SIG-M5 treated with dmso at 0.1 percent for 504 hours (cell line): ENCODE results near the gene SIPA1.

Source experiments
- DNase-seq: peaks from one replicate; lab custom pipeline; 2025; ENCODE audit not compliant: unreplicated experiment; lab: John Stamatoyannopoulos, UW

SIPA1 gene

GRCh38 chr11:65700399-65700798 lies 62.5 kb downstream of the SIPA1 start:
- DNase-seq = peak; percentile 10
